ENCODE data around the gene RAMAC. TPM values are rescaled to one million over a fixed set of nuclear protein-coding genes. Genes with fewer than 3 reads are reported as not detected.

Gene RAMAC
- polyA plus RNA-seq, 1 of the 3 experiments (the other 2 are of a cell fraction), result 25.9 TPM

GRCh38 chr15:82995938-82996337 lies 9.9 kb downstream of the RAMAC start:
- Histone ChIP-seq H3K27me3 (ENCODE audit: insufficient read depth) (no peaks in the 10 kb centered on the region), H3K4me3 (ENCODE audit: low read depth in 2 of 2, low read length in 1 of 2) (no peak overlapping the region), H3K9ac (no peak overlapping the region), H3K36me3 (replicated peaks in 1 of 2; ENCODE audit: control insufficient read depth in 1 of 2, insufficient read depth in 2 of 2, low read length in 1 of 2) (peaks cover under 1 to 5% of the 10 kb centered on the region in 2 experiments), H3K9me2 (no peaks in the 10 kb centered on the region), H3K27ac (ENCODE audit: low read depth in 2 of 2, low read length in 1 of 2) (no peak overlapping the region), H3K9me3 (no peaks in the 10 kb centered on the region), H3K4me1 (ENCODE audit: control insufficient read depth in 1 of 2, insufficient read depth in 2 of 2, low read depth in 1 of 2, low read length in 1 of 2) (peaks cover 0 to 8% of the 10 kb centered on the region in 2 experiments; a peak in 1 of 4 replicates), H3K79me2 (ENCODE audit: insufficient read depth) (no peaks in the 10 kb centered on the region), H2AFZ (ENCODE audit: low read depth) (no peak overlapping the region), H3K4me2 (no peak overlapping the region), H3F3A (replicated peaks; ENCODE audit: insufficient read depth) (peaks cover 6% of the 10 kb centered on the region), H4K20me1 (ENCODE audit: insufficient read depth) (no peaks in the 10 kb centered on the region)
- DNase-seq, result no peak
- ChIA-PET CTCF (interaction anchor here (1.0 to 1.8 kb wide), 4 partner anchors 15 to 146 kb away, joined by 3 to 10 read pairs (median 4); partner anchors contain the start of gene C15orf40), POLR2A (interaction anchor here (1.8 kb wide), 1 partner anchor 455 kb away, joined by 7 read pairs; the partner anchor contains the start of gene RPS17)
- 77% methylated on average over 3 of the region's 3 CpGs for WGBS (ENCODE audit: low lambda C conversion rate)
- no peak for TF ChIP-seq RXRA (IDR thresholded peaks at IDR 0.05; ENCODE audit: borderline replicate concordance, low read depth)

DNA sequence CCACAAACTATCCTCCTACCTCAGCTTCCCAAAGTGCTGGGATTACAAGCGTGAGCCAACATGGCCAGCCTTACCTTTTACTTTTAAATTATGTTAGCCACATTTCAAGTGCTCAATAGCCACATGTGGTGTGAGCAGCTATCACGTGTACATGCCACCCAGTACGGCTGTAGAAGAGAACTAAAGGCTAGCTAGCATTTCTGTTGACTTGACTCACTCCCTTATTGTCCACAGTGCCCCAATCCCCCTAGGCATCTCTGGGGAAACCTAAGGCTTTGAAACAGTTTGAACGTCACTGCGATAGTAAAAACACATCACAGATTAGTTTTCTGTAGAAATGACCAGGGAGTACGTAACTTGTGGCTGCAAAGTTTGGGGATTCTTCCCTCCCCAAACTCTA lies 13.4 kb downstream of the RAMAC start:
- DNase-seq, result no peak
- Histone ChIP-seq H4K20me1 (ENCODE audit: insufficient read depth) (no peaks in the 10 kb centered on the region), H3K27me3 (ENCODE audit: insufficient read depth) (no peaks in the 10 kb centered on the region), H3F3A (replicated peaks; ENCODE audit: insufficient read depth) (peaks cover 2% of the 10 kb centered on the region), H3K9ac (no peak overlapping the region), H3K4me3 (ENCODE audit: low read depth in 2 of 2, low read length in 1 of 2) (no peak overlapping the region), H3K9me3 (no peaks in the 10 kb centered on the region), H3K36me3 (replicated peaks in 1 of 2; ENCODE audit: control insufficient read depth in 1 of 2, insufficient read depth in 2 of 2, low read length in 1 of 2) (peaks cover 0 to 3% of the 10 kb centered on the region in 2 experiments), H2AFZ (ENCODE audit: low read depth) (no peak overlapping the region), H3K9me2 (no peaks in the 10 kb centered on the region), H3K4me2 (no peak overlapping the region), H3K79me2 (ENCODE audit: insufficient read depth) (no peaks in the 10 kb centered on the region), H3K27ac (ENCODE audit: low read depth in 2 of 2, low read length in 1 of 2) (no peak overlapping the region), H3K4me1 (ENCODE audit: control insufficient read depth in 1 of 2, insufficient read depth in 2 of 2, low read depth in 1 of 2, low read length in 1 of 2) (peaks cover 0 to 8% of the 10 kb centered on the region in 2 experiments; a peak in 1 of 4 replicates)
- 89% methylated on average over 6 of the region's 6 CpGs for WGBS (ENCODE audit: low lambda C conversion rate)
- POLR2A ChIA-PET, result interaction anchor here (0.6 kb wide), 1 partner anchor 431 kb away, joined by 3 read pairs; no protein-coding TSS in a partner anchor
- CTCF ChIA-PET, result interaction anchor here (0.5 to 3.9 kb wide), 15 partner anchors 11 to 459 kb away, joined by 3 to 64 read pairs (median 4); partner anchors contain the start of genes C15orf40, RAMAC, RPS17 and WHAMM
- no peak for TF ChIP-seq ZBTB33 (IDR thresholded peaks at IDR 0.05; ENCODE audit: borderline replicate concordance, low read depth)
- TF ChIP-seq RXRA (IDR thresholded peaks at IDR 0.05; ENCODE audit: borderline replicate concordance, low read depth), result no peak
- no peak for TF ChIP-seq IRF3 (IDR thresholded peaks at IDR 0.05; ENCODE audit: low read depth, low read length)
- no peak for TF ChIP-seq TEAD4 (IDR thresholded peaks at IDR 0.05; ENCODE audit: borderline replicate concordance, insufficient read depth)
- TF ChIP-seq FOSL2 (IDR thresholded peaks at IDR 0.05; ENCODE audit: borderline replicate concordance, low read depth), result no peak
- no peak for TF ChIP-seq RAD21 (IDR thresholded peaks at IDR 0.05; ENCODE audit: low read length)
- no peak for TF ChIP-seq TCF12 (IDR thresholded peaks at IDR 0.05)
- TF ChIP-seq CHD2 (IDR thresholded peaks at IDR 0.05; ENCODE audit: low read length, partially characterized antibody), result no peak
- TF ChIP-seq, protein P1, sequence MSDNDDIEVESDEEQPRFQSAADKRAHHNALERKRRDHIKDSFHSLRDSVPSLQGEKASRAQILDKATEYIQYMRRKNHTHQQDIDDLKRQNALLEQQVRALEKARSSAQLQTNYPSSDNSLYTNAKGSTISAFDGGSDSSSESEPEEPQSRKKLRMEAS (IDR thresholded peaks at IDR 0.05; ENCODE audit: low read depth), result no peak
- no peak for TF ChIP-seq MEF2A (IDR thresholded peaks at IDR 0.05; ENCODE audit: borderline replicate concordance, low read depth)
- no peak for TF ChIP-seq SMC3 (IDR thresholded peaks at IDR 0.05; ENCODE audit: low read depth, low read length)
- TF ChIP-seq, protein P2, sequence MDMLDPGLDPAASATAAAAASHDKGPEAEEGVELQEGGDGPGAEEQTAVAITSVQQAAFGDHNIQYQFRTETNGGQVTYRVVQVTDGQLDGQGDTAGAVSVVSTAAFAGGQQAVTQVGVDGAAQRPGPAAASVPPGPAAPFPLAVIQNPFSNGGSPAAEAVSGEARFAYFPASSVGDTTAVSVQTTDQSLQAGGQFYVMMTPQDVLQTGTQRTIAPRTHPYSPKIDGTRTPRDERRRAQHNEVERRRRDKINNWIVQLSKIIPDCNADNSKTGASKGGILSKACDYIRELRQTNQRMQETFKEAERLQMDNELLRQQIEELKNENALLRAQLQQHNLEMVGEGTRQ (IDR thresholded peaks at IDR 0.05; ENCODE audit: borderline replicate concordance, low read depth, low read length), result no peak
- no peak for TF ChIP-seq GABPA (IDR thresholded peaks at IDR 0.05; ENCODE audit: low read depth)
- TF ChIP-seq RCOR1 (IDR thresholded peaks at IDR 0.05; ENCODE audit: low read length), result no peak

All from SK-N-SH (cell line).